WTC11 (cell line): Measurements from ENCODE around the gene TRIM47. TPM values are rescaled to one million over a fixed set of nuclear protein-coding genes. Genes with fewer than 3 reads are reported as not detected.

ENCODE experiments used
- AFF4 ChIP-seq: sonication (generic); formaldehyde crosslinking; IDR thresholded peaks from 2 replicates; pipeline ENCODE4 v1.8.1; 2023; ENCODE audit warnings: mild to moderate bottlenecking, missing genetic modification reagents, borderline replicate concordance
- ATF1 ChIP-seq: sonication (generic); formaldehyde crosslinking; IDR thresholded peaks from 2 replicates; pipeline ENCODE4 v1.8.1; 2023; ENCODE audit warnings: mild to moderate bottlenecking, moderate library complexity, missing genetic modification reagents
- EMX1 ChIP-seq: fragments of 250-450 bp; sonication (Bioruptor Pico); IDR thresholded peaks from 2 replicates; pipeline ENCODE4 v1.8.0; 2021; ENCODE audit warnings: mild to moderate bottlenecking
- IRF1 ChIP-seq: sonication (generic); formaldehyde crosslinking; IDR thresholded peaks from 2 replicates; pipeline ENCODE4 v1.8.0; 2023; ENCODE audit warnings: missing genetic modification reagents
- IRF2 ChIP-seq: sonication (generic); formaldehyde crosslinking; IDR thresholded peaks from 2 replicates; pipeline ENCODE4 v1.8.0; 2022; ENCODE audit warnings: low read depth, missing genetic modification reagents, borderline replicate concordance
- KAT7 ChIP-seq: sonication (generic); formaldehyde crosslinking; IDR thresholded peaks from 2 replicates; pipeline ENCODE4 v1.8.1; 2023; ENCODE audit warnings: missing genetic modification reagents, mild to moderate bottlenecking, borderline replicate concordance
- MAX ChIP-seq: sonication (generic); formaldehyde crosslinking; IDR thresholded peaks from 2 replicates; pipeline ENCODE4 v1.8.0; 2022; ENCODE audit warnings: mild to moderate bottlenecking, missing genetic modification reagents
- MLX ChIP-seq: sonication (generic); formaldehyde crosslinking; IDR thresholded peaks from 2 replicates; pipeline ENCODE4 v1.8.1; 2023; ENCODE audit warnings: mild to moderate bottlenecking, missing genetic modification reagents, moderate library complexity
- NR2C2 ChIP-seq: sonication (generic); formaldehyde crosslinking; IDR thresholded peaks from 2 replicates; pipeline ENCODE4 v1.8.0; 2022; ENCODE audit warnings: mild to moderate bottlenecking, missing genetic modification reagents
- OVOL2 ChIP-seq: fragments of 250-450 bp; sonication (Bioruptor Pico); IDR thresholded peaks from 2 replicates; pipeline ENCODE4 v1.9.0; 2021; ENCODE audit warnings: mild to moderate bottlenecking, borderline replicate concordance
- SMAD3 ChIP-seq: sonication (generic); formaldehyde crosslinking; IDR thresholded peaks from 2 replicates; pipeline ENCODE4 v1.8.0; 2022; ENCODE audit warnings: missing genetic modification reagents, mild to moderate bottlenecking, borderline replicate concordance
- SP1 ChIP-seq: sonication (generic); formaldehyde crosslinking; conservative IDR thresholded peaks from 2 replicates; pipeline ENCODE4 v1.8.1; 2022; ENCODE audit warnings: missing genetic modification reagents
- TEAD1 ChIP-seq: sonication (generic); formaldehyde crosslinking; IDR thresholded peaks from 2 replicates; pipeline ENCODE4 v1.8.0; 2022; ENCODE audit warnings: mild to moderate bottlenecking, missing genetic modification reagents
- ZNF263 ChIP-seq: sonication (generic); formaldehyde crosslinking; IDR thresholded peaks from 2 replicates; pipeline ENCODE4 v1.8.1; 2022; ENCODE audit warnings: low read depth, mild to moderate bottlenecking, moderate library complexity, missing genetic modification reagents
- ZNF317 ChIP-seq: sonication (generic); formaldehyde crosslinking; IDR thresholded peaks from 2 replicates; pipeline ENCODE4 v1.8.1; 2023; ENCODE audit warnings: low read depth, mild to moderate bottlenecking, moderate library complexity, missing genetic modification reagents, borderline replicate concordance
- total RNA-seq: library from RNA; stranded (reverse); gene quantifications from 3 replicates; pipeline ENCODE4 v1.2.3, GENCODE V29; 2021
- TF ChIP-seq, protein P1 (sequence below): fragments of 200-600 bp; IDR thresholded peaks from 2 replicates; pipeline ENCODE4 v1.8.0; 2022; ENCODE audit warnings: antibody characterized with exemption
- TF ChIP-seq, protein P2 (sequence below): sonication (generic); formaldehyde crosslinking; IDR thresholded peaks from 2 replicates; pipeline ENCODE4 v1.8.1; 2022; ENCODE audit warnings: mild to moderate bottlenecking, moderate library complexity, missing genetic modification reagents
- TF ChIP-seq, protein P3 (sequence below): sonication (generic); formaldehyde crosslinking; IDR thresholded peaks from 2 replicates; pipeline ENCODE4 v1.8.0; 2022; ENCODE audit warnings: mild to moderate bottlenecking, missing genetic modification reagents
- TF ChIP-seq, protein P4 (sequence below): sonication (generic); formaldehyde crosslinking; conservative IDR thresholded peaks from 2 replicates; pipeline ENCODE4 v1.8.1; 2022; ENCODE audit warnings: mild to moderate bottlenecking, missing genetic modification reagents
- TF ChIP-seq, protein P5 (sequence below): fragments of 250-450 bp; sonication (Bioruptor Pico); IDR thresholded peaks from 2 replicates; pipeline ENCODE4 v1.9.0; 2021; ENCODE audit warnings: mild to moderate bottlenecking, borderline replicate concordance

TRIM47 gene
- total RNA-seq, 1 experiment from 2014 or later = 10.0 TPM

GRCh38 chr17:75830164-75831031 is 48.0 kb downstream of the TRIM47 start (continued):
- TF ChIP-seq, protein P1, sequence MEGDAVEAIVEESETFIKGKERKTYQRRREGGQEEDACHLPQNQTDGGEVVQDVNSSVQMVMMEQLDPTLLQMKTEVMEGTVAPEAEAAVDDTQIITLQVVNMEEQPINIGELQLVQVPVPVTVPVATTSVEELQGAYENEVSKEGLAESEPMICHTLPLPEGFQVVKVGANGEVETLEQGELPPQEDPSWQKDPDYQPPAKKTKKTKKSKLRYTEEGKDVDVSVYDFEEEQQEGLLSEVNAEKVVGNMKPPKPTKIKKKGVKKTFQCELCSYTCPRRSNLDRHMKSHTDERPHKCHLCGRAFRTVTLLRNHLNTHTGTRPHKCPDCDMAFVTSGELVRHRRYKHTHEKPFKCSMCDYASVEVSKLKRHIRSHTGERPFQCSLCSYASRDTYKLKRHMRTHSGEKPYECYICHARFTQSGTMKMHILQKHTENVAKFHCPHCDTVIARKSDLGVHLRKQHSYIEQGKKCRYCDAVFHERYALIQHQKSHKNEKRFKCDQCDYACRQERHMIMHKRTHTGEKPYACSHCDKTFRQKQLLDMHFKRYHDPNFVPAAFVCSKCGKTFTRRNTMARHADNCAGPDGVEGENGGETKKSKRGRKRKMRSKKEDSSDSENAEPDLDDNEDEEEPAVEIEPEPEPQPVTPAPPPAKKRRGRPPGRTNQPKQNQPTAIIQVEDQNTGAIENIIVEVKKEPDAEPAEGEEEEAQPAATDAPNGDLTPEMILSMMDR = peak; percentile 78
- no peak for TF ChIP-seq MLX
- TF ChIP-seq, protein P2, sequence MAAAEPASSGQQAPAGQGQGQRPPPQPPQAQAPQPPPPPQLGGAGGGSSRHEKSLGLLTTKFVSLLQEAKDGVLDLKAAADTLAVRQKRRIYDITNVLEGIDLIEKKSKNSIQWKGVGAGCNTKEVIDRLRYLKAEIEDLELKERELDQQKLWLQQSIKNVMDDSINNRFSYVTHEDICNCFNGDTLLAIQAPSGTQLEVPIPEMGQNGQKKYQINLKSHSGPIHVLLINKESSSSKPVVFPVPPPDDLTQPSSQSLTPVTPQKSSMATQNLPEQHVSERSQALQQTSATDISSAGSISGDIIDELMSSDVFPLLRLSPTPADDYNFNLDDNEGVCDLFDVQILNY (CRISPR knock-in tag) = no peak
- TF ChIP-seq IRF2 (CRISPR knock-in tag) = no peak
- TF ChIP-seq ATF1 (CRISPR knock-in tag) = no peak
- no peak for TF ChIP-seq TEAD1
- TF ChIP-seq KAT7 (CRISPR knock-in tag) = no peak
- no peak for TF ChIP-seq OVOL2 (CRISPR knock-in tag)
- TF ChIP-seq MAX (CRISPR knock-in tag) = peak; percentile 67
- TF ChIP-seq AFF4 (CRISPR knock-in tag) = no peak
- 0 out of 2 replicates have a peak, but pooled peaks have one; percentile 56 for TF ChIP-seq NR2C2 (CRISPR knock-in tag)
- no peak for TF ChIP-seq ZNF263
- TF ChIP-seq EMX1 = no peak
- TF ChIP-seq, protein P3, sequence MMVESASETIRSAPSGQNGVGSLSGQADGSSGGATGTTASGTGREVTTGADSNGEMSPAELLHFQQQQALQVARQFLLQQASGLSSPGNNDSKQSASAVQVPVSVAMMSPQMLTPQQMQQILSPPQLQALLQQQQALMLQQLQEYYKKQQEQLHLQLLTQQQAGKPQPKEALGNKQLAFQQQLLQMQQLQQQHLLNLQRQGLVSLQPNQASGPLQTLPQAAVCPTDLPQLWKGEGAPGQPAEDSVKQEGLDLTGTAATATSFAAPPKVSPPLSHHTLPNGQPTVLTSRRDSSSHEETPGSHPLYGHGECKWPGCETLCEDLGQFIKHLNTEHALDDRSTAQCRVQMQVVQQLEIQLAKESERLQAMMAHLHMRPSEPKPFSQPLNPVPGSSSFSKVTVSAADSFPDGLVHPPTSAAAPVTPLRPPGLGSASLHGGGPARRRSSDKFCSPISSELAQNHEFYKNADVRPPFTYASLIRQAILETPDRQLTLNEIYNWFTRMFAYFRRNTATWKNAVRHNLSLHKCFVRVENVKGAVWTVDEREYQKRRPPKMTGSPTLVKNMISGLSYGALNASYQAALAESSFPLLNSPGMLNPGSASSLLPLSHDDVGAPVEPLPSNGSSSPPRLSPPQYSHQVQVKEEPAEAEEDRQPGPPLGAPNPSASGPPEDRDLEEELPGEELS (CRISPR knock-in tag) = no peak; the same call in 1 of the 2 replicates
- TF ChIP-seq IRF1 (CRISPR knock-in tag) = no peak
- TF ChIP-seq ZNF317 (CRISPR knock-in tag) = no peak
- peak; percentile 77; the same call in 1 of the 2 replicates for TF ChIP-seq SP1 (CRISPR knock-in tag)
- TF ChIP-seq, protein P4, sequence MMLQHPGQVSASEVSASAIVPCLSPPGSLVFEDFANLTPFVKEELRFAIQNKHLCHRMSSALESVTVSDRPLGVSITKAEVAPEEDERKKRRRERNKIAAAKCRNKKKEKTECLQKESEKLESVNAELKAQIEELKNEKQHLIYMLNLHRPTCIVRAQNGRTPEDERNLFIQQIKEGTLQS (CRISPR knock-in tag) = no peak
- TF ChIP-seq, protein P5, sequence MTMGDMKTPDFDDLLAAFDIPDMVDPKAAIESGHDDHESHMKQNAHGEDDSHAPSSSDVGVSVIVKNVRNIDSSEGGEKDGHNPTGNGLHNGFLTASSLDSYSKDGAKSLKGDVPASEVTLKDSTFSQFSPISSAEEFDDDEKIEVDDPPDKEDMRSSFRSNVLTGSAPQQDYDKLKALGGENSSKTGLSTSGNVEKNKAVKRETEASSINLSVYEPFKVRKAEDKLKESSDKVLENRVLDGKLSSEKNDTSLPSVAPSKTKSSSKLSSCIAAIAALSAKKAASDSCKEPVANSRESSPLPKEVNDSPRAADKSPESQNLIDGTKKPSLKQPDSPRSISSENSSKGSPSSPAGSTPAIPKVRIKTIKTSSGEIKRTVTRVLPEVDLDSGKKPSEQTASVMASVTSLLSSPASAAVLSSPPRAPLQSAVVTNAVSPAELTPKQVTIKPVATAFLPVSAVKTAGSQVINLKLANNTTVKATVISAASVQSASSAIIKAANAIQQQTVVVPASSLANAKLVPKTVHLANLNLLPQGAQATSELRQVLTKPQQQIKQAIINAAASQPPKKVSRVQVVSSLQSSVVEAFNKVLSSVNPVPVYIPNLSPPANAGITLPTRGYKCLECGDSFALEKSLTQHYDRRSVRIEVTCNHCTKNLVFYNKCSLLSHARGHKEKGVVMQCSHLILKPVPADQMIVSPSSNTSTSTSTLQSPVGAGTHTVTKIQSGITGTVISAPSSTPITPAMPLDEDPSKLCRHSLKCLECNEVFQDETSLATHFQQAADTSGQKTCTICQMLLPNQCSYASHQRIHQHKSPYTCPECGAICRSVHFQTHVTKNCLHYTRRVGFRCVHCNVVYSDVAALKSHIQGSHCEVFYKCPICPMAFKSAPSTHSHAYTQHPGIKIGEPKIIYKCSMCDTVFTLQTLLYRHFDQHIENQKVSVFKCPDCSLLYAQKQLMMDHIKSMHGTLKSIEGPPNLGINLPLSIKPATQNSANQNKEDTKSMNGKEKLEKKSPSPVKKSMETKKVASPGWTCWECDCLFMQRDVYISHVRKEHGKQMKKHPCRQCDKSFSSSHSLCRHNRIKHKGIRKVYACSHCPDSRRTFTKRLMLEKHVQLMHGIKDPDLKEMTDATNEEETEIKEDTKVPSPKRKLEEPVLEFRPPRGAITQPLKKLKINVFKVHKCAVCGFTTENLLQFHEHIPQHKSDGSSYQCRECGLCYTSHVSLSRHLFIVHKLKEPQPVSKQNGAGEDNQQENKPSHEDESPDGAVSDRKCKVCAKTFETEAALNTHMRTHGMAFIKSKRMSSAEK (CRISPR knock-in tag) = no peak
- no peak for TF ChIP-seq SMAD3
